ENCODE data around the gene TUBB.

Gene TUBB

DNA sequence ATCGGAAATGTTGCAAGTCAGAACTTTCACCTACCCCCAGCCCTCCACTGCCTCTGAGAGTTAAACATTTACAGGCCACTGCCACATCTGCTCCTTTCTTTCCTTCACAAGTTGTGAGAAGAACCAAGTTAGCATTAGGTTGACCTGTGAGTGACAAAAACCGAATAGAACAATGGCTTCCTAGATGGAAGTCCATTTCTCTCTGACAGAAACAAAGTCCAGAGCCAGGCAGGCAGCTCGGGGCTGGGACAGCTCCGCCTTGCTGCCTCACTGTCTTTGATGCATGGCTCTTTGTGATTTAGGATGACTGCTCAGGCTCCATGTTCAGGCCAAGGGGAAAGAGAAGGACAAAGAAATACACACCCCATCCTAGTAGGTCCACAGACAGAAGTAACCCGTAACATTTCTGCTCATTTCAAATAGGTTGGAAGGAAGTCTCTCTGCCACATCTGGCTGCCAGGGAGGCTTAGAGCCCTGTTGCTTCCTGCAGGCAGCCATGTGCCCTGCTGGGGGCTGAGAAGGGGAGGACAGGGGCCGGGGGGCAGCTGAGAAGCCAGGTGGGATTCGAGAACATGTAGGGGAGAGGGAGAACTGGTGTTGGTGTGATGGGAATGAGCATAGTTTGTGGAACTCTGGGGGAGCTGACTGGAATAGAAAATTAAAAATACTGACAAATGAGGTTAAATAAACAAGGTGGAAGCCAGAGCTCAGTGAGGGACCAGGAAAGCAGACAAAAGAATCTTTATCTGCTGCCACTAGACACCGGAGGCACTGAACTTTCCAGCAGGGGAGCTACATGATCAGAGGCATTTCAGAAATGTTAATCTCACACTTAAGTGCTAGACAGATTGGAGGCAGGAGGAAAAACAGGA lies 43.7 kb downstream of the TUBB start:
- TF ChIP-seq TEAD4 (IDR thresholded peaks at IDR 0.05) (peak; percentile 99), TCF12 (IDR thresholded peaks at IDR 0.05; ENCODE audit: low read depth) (peak; percentile 99), TAF1 (IDR thresholded peaks at IDR 0.05; ENCODE audit: low read depth) (0 out of 2 replicates have a peak, but pooled peaks have one; percentile 32), NFIC (IDR thresholded peaks at IDR 0.05) (peak; percentile 96), ZBTB7A (IDR thresholded peaks at IDR 0.05; ENCODE audit: low read depth) (peak; percentile 81; the same call in 1 of the 2 replicates), CEBPB (IDR thresholded peaks at IDR 0.05) (peak; percentile 74; the same call in 1 of the 2 replicates), RAD21 (IDR thresholded peaks at IDR 0.05; ENCODE audit: low read depth) (peak; percentile 32), EP300 (IDR thresholded peaks at IDR 0.05; ENCODE audit: borderline replicate concordance) (peak; percentile 99), FOXM1 (IDR thresholded peaks at IDR 0.05; ENCODE audit: borderline replicate concordance, low read depth) (peak; percentile 99), EGR1 (IDR thresholded peaks at IDR 0.05) (no peak), YY1 (IDR thresholded peaks at IDR 0.05; ENCODE audit: low read depth) (peak; percentile 38; the same call in 1 of the 2 replicates), CREB1 (IDR thresholded peaks at IDR 0.05; ENCODE audit: low read depth) (no peak)
- TF ChIP-seq, protein P1, sequence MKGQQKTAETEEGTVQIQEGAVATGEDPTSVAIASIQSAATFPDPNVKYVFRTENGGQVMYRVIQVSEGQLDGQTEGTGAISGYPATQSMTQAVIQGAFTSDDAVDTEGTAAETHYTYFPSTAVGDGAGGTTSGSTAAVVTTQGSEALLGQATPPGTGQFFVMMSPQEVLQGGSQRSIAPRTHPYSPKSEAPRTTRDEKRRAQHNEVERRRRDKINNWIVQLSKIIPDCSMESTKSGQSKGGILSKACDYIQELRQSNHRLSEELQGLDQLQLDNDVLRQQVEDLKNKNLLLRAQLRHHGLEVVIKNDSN (IDR thresholded peaks at IDR 0.05): peak; percentile 19; the same call in 1 of the 2 replicates
- TF ChIP-seq, protein P2, sequence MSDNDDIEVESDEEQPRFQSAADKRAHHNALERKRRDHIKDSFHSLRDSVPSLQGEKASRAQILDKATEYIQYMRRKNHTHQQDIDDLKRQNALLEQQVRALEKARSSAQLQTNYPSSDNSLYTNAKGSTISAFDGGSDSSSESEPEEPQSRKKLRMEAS (IDR thresholded peaks at IDR 0.05): peak; percentile 53; the same call in 1 of the 2 replicates
- TF ChIP-seq, protein P3, sequence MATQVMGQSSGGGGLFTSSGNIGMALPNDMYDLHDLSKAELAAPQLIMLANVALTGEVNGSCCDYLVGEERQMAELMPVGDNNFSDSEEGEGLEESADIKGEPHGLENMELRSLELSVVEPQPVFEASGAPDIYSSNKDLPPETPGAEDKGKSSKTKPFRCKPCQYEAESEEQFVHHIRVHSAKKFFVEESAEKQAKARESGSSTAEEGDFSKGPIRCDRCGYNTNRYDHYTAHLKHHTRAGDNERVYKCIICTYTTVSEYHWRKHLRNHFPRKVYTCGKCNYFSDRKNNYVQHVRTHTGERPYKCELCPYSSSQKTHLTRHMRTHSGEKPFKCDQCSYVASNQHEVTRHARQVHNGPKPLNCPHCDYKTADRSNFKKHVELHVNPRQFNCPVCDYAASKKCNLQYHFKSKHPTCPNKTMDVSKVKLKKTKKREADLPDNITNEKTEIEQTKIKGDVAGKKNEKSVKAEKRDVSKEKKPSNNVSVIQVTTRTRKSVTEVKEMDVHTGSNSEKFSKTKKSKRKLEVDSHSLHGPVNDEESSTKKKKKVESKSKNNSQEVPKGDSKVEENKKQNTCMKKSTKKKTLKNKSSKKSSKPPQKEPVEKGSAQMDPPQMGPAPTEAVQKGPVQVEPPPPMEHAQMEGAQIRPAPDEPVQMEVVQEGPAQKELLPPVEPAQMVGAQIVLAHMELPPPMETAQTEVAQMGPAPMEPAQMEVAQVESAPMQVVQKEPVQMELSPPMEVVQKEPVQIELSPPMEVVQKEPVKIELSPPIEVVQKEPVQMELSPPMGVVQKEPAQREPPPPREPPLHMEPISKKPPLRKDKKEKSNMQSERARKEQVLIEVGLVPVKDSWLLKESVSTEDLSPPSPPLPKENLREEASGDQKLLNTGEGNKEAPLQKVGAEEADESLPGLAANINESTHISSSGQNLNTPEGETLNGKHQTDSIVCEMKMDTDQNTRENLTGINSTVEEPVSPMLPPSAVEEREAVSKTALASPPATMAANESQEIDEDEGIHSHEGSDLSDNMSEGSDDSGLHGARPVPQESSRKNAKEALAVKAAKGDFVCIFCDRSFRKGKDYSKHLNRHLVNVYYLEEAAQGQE (IDR thresholded peaks at IDR 0.05; ENCODE audit: low read depth): no peak

DNA sequence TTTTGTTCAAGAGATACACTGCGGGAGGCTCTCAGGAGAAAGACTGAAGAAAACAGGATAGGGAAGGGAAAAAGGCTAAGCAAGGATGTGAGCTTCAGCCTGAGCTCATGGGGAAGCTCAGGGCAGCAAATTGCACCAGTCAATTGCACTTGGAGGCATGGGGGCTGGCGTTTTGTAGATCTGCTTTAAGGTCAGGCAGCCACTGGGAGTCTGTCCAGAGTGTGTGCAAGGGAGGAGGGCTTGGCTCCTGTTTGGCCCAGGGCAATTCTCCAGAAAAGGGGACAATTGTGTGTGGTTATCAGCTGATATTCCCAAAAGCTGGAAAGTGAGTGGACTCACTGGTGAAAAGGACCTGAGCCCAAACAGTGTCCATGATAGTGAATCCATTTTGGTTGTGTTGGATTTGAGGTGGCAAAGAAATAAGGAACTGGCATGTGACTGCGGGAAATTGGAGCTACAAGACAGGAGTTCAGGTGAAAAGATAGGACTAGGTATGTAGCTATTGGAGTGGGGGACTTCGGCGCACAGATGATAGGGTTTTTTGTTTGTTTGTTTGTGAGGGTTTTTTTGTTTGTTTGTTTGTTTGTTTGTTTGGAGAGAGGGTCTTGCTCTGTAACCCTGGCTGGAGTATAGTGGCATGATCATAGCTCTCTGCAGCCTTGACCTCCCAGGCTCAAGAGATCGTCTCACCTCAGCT lies 46.5 kb downstream of the TUBB start:
- no peak for TF ChIP-seq EP300 (IDR thresholded peaks at IDR 0.05; ENCODE audit: borderline replicate concordance)

DNA sequence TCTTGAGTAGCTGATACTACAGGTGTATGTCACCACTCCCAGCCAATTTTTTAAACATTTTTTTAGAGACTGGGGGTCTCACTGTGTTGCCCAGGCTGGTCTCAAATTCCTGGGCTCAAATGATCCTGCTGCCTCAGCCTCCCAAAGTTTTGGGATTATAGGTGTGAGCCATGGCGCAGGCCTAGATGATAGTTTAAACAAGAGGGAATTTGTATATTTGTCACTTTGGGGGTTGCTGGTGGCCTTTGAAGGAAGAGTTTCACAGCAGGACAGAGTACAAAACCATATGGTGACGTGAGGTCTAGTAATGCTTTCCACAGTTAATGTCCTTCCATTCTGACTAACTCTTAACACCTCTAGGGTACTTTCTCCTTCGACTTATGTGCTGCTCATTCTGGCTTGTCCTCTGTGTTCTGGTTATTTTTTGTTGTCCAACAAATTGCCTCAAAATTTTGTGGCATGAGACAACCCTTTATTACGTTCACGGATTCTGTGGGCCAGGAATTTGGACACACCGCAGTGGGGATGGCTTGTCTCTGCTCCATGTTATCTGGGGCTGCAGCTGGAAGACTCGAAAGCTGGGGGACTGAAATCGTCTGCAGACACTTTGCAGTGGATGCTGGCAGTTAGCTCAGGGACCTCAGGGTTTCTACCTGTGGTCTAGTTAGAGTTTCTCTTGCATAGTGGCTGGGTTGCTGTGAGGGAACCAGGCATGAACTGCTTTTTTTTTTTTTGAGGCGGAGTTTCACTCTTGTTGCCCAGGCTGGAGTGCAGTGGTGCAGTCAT lies 47.2 kb downstream of the TUBB start:
- TF ChIP-seq YY1 (IDR thresholded peaks at IDR 0.05; ENCODE audit: low read depth) (no peak), RAD21 (IDR thresholded peaks at IDR 0.05; ENCODE audit: low read depth) (no peak), EP300 (IDR thresholded peaks at IDR 0.05; ENCODE audit: borderline replicate concordance) (no peak), CREB1 (IDR thresholded peaks at IDR 0.05; ENCODE audit: low read depth) (no peak), CEBPB (IDR thresholded peaks at IDR 0.05) (no peak)
- TF ChIP-seq, protein P1 (IDR thresholded peaks at IDR 0.05): no peak

DNA sequence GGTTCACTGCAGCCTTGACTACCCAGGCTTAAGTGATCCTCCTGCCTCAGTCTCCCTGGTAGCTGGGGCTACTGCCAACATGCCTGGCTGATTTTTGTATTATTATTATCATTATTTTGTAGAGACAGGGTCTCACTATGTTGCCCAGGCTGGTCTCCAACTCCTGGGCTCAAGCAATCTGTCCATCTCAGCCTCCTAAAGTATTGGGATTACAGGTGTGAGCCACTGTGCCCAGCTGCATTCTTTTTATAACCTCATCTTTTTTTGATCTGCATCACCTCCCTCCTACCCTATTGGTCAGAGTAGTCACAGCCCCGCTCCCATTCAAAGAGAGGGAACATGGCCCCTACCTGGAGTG lies 47.8 kb downstream of the TUBB start:
- no peak for TF ChIP-seq FOXM1 (IDR thresholded peaks at IDR 0.05; ENCODE audit: borderline replicate concordance, low read depth)
- TF ChIP-seq TEAD4 (IDR thresholded peaks at IDR 0.05): no peak
- TF ChIP-seq YY1 (IDR thresholded peaks at IDR 0.05; ENCODE audit: low read depth): no peak

DNA sequence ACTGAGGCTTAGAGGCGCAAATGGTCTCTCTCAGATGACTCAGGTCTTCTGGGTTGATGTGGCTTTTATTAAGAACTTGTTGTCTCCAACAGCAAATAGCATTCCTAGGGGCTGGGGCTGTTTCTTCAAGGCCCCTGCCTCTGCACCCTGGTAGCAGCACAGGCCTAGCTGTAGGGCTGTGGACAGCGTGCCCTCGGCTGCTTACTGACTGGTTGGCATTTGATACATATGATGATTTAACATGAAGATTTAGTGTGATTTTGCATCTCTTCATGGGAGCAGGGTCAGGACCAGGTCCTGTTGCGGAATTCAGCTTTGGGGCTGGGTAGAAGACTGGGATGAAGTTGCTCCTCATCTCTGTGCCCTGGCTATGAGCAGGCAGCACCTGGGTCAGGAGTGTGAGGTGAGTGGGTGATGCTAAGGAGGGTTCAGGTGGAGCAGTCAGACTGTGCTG lies 48.5 kb downstream of the TUBB start:
- TF ChIP-seq ZBTB7A (IDR thresholded peaks at IDR 0.05; ENCODE audit: low read depth) (no peak), EP300 (IDR thresholded peaks at IDR 0.05; ENCODE audit: borderline replicate concordance) (no peak), YY1 (IDR thresholded peaks at IDR 0.05; ENCODE audit: low read depth) (no peak), EGR1 (IDR thresholded peaks at IDR 0.05) (no peak), RAD21 (IDR thresholded peaks at IDR 0.05; ENCODE audit: low read depth) (no peak), TCF12 (IDR thresholded peaks at IDR 0.05; ENCODE audit: low read depth) (no peak), NFIC (IDR thresholded peaks at IDR 0.05) (no peak), FOXM1 (IDR thresholded peaks at IDR 0.05; ENCODE audit: borderline replicate concordance, low read depth) (no peak), TEAD4 (IDR thresholded peaks at IDR 0.05) (no peak), CREB1 (IDR thresholded peaks at IDR 0.05; ENCODE audit: low read depth) (no peak), TAF1 (IDR thresholded peaks at IDR 0.05; ENCODE audit: low read depth) (no peak), CEBPB (IDR thresholded peaks at IDR 0.05) (no peak)
- TF ChIP-seq, protein P1 (IDR thresholded peaks at IDR 0.05): no peak
- TF ChIP-seq, protein P3 (IDR thresholded peaks at IDR 0.05; ENCODE audit: low read depth): no peak
- TF ChIP-seq, protein P2 (IDR thresholded peaks at IDR 0.05): no peak
